Sigmoid colon (tissue), 4 donors: ENCODE measurements around the gene PURA.

ENCODE experiments used
- POLR2A ChIP-seq, 2 donors: fragments of 450-650 bp; IDR thresholded peaks; one replicate each; pipeline ENCODE4 v1.6.1; 2016; ENCODE audit warnings: antibody characterized with exemption in 2 of 2, mild to moderate bottlenecking in 2 of 2, moderate library complexity in 2 of 2
- POLR2AphosphoS5 ChIP-seq, 4 donors: sonication (generic); formaldehyde crosslinking; IDR thresholded peaks; one replicate each; pipeline ENCODE4 v1.6.1; 2017; ENCODE audit warnings: antibody characterized with exemption in 4 of 4
- TF ChIP-seq, protein P1 (sequence below), 4 experiments: fragments of 450-650 bp in 3 of 4; fragments of 200-600 bp in 1 of 4; IDR thresholded peaks; one replicate each; pipeline ENCODE4 v1.5.1; 2016 to 2019; ENCODE audit warnings: antibody characterized with exemption in 4 of 4, mild to moderate bottlenecking in 3 of 4, moderate library complexity in 2 of 4

GRCh38 chr5:140109759-140110645, 3.9 kb upstream of the PURA start:
- no peak for TF ChIP-seq POLR2AphosphoS5 (IDR thresholded peaks at IDR 0.05)
- TF ChIP-seq POLR2A (IDR thresholded peaks at IDR 0.05): no peak
- TF ChIP-seq, protein P1, sequence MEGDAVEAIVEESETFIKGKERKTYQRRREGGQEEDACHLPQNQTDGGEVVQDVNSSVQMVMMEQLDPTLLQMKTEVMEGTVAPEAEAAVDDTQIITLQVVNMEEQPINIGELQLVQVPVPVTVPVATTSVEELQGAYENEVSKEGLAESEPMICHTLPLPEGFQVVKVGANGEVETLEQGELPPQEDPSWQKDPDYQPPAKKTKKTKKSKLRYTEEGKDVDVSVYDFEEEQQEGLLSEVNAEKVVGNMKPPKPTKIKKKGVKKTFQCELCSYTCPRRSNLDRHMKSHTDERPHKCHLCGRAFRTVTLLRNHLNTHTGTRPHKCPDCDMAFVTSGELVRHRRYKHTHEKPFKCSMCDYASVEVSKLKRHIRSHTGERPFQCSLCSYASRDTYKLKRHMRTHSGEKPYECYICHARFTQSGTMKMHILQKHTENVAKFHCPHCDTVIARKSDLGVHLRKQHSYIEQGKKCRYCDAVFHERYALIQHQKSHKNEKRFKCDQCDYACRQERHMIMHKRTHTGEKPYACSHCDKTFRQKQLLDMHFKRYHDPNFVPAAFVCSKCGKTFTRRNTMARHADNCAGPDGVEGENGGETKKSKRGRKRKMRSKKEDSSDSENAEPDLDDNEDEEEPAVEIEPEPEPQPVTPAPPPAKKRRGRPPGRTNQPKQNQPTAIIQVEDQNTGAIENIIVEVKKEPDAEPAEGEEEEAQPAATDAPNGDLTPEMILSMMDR (IDR thresholded peaks at IDR 0.05): no peak
